ENCODE data around the gene MYOG.

Gene MYOG

GRCh38 chr1:203117611-203118575 is 32.1 kb upstream of the MYOG start:
- DNase-seq = peak in 1 of 2 experiments; percentile 49

- DNase-seq = peak in 1 of 2 experiments; percentile 52
Observed at GRCh38 chr1:203116091-203116820, 30.4 kb upstream of the MYOG start.

- no peak for DNase-seq
Observed at GRCh38 chr1:203114202-203114601, 28.4 kb upstream of the MYOG start.

- DNase-seq = no peak
Observed at GRCh38 chr1:203113308-203113707, 27.5 kb upstream of the MYOG start.

- DNase-seq = no peak
Observed at GRCh38 chr1:203112475-203112874, 26.7 kb upstream of the MYOG start.

- no peak for DNase-seq
Observed at GRCh38 chr1:203104789-203105390, 19.1 kb upstream of the MYOG start.

GRCh38 chr1:203103829-203104495 is 18.1 kb upstream of the MYOG start:
- no peak for DNase-seq

- DNase-seq = no peak
Observed at GRCh38 chr1:203103216-203103615, 17.4 kb upstream of the MYOG start.

GRCh38 chr1:203101813-203102634 is 16.2 kb upstream of the MYOG start:
- no peak for DNase-seq

- no peak for DNase-seq
Observed at GRCh38 chr1:203100516-203100869, 14.7 kb upstream of the MYOG start.

- no peak for DNase-seq
Observed at GRCh38 chr1:203099805-203100515, 14.1 kb upstream of the MYOG start.

GRCh38 chr1:203098914-203099520 is 13.2 kb upstream of the MYOG start:
- no peak for DNase-seq

GRCh38 chr1:203098445-203098844 is 12.6 kb upstream of the MYOG start:
- no peak for DNase-seq

- no peak for DNase-seq
Observed at GRCh38 chr1:203097001-203097400, 11.2 kb upstream of the MYOG start.

GRCh38 chr1:203096566-203096965 is 10.8 kb upstream of the MYOG start:
- DNase-seq = no peak

- DNase-seq = no peak
Observed at GRCh38 chr1:203095061-203095690, 9.4 kb upstream of the MYOG start.

GRCh38 chr1:203093754-203094410 is 8.1 kb upstream of the MYOG start:
- DNase-seq = no peak

- no peak for DNase-seq
Observed at GRCh38 chr1:203091761-203092330, 6.0 kb upstream of the MYOG start.

GRCh38 chr1:203091199-203091477 is 5.3 kb upstream of the MYOG start:
- DNase-seq = no peak

Data from NCI-H446 (cell line).